IPS-15b (cell line): ENCODE results near the gene STK26.
A peak's percentile ranks its signal among the peaks of the same experiment; 100 is the strongest.
"Not testable (repeated sequence)": the region's sequence is repeated elsewhere in the genome, so short reads cannot be mapped to it uniquely, and the experiment has no call there.

Experiments
- H3K27me3 ChIP-seq: one replicate; pipeline ENCODE4 v1.6.1; 2013; ENCODE audit warnings: low read length; ENCODE audit not compliant: control insufficient read depth, insufficient read depth
- H3K36me3 ChIP-seq: one replicate; pipeline ENCODE4 v1.6.1; 2013; ENCODE audit warnings: low read length; ENCODE audit not compliant: control insufficient read depth, insufficient read depth
- H3K4me1 ChIP-seq: one replicate; pipeline ENCODE4 v1.6.1; 2013; ENCODE audit warnings: mild to moderate bottlenecking, low read length; ENCODE audit not compliant: control insufficient read depth, insufficient read depth
- H3K4me3 ChIP-seq: one replicate; pipeline ENCODE4 v1.5.1; 2013; ENCODE audit warnings: low read depth, low read length
- H3K9ac ChIP-seq: one replicate; pipeline ENCODE4 v1.6.1; 2013; ENCODE audit warnings: low read depth, mild to moderate bottlenecking, low read length
- H3K9me3 ChIP-seq: one replicate; pipeline ENCODE4 v1.6.1; 2013; ENCODE audit warnings: mild to moderate bottlenecking, low read length; ENCODE audit not compliant: control insufficient read depth, insufficient read depth

STK26 gene

DNA sequence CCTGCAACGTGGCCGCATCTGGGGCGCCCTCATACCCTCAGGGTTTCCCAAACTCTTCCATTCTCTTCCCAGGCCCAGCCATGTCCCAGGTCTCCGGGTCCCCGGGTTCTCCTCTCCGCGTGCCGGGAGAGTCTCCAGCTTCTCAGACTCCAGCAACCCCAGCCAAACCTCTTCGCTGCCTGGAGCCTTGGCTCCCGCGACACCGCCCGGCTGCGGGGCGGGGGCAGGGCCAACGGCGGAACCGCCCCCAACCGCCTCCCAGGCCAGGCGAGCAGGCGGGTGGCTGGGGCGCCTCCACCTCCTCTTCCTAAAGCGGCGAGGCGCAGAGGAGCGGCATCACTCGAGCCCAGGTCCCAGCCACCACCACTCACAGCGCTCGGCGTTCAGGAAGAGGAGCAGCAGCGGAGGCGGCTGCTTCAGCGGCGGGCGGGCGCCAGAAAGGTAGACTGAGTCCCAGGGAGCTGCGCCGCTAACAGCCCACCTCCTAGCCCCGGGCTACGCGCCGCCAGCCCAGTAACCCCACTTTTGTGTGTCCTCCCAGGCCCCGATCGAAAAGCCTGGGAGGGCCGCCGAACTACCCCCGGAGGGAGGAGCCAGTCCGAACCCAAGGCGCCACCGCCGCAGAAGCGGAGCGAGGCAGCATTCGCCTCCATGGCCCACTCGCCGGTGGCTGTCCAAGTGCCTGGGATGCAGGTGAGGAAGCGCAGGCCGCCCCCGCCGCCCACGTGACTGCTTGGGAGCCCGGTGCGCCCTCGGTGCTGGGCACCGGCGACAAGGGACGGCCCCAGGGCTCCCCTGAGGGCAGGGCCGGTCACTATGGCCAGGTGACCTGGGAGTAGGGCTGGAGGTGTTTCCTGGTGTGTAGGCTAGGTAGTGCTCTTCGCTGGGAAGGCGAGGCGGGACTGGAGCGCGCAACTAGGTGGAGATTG, at the start of gene STK26:
TSS of gene STK26 (plus strand) at position 336 of the 929 bp plus-strand sequence. CDS start at position 652, 316 bp downstream.
- Histone ChIP-seq H3K4me3 (peak within 1 kb of the TSS; percentile 95), H3K4me1 (peaks cover 15% of the 10 kb centered on the region), H3K9me3 (no peaks in the 10 kb centered on the region)

DNA sequence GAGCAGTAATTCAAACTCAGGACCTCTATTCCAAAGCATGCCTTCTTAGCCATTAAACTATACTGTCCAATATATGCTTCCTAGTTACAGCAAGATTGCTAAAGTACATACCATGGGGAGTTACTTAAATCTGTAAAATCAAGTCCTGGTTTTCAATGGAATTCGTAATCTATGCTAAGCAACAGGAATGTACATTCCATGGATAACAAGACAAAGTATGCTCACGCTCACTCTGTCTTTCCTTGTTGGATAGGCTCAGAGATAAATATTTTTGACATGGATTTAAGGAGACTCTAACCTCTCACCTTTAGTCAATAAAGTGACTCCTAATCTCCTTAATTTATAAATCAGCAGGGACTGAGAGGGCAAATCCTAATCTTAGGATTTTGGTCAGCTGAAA, 47.3 kb upstream of the STK26 start:
- no peaks in the 10 kb centered on the region for H3K36me3 ChIP-seq
- H3K4me1 ChIP-seq, result peaks cover 11% of the 10 kb centered on the region
- H3K9ac ChIP-seq, result no peak overlapping the region
- H3K4me3 ChIP-seq, result no peak overlapping the region
- H3K9me3 ChIP-seq, result no peaks in the 10 kb centered on the region
- H3K27me3 ChIP-seq, result no peaks in the 10 kb centered on the region

More for the DNA sequence above, at the start of gene STK26:
- no peaks in the 10 kb centered on the region for H3K36me3 ChIP-seq
- H3K27me3 ChIP-seq, result peaks cover 12% of the 10 kb centered on the region
- H3K9ac ChIP-seq, result peak within 1 kb of the TSS; percentile 89

DNA sequence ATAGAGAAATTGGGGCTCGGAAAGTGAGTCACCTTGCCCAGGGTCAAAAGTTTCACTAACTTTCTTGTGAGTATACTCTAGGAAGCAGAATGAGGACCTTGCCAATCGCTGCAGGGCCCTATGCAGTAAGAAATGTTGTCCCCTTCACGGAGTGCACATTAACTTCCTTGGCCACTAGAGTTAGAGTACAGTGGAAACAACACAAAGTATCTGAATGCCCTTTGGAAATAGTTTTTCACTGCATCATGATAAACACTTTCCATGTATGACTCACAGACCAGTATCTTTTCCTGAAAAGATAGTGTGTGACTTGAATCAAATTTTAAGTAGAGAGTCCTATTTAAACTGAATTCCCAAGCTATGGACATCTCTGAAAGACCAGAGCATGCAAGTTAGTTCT, 45.5 kb upstream of the STK26 start:
- Histone ChIP-seq H3K27me3 (no peaks in the 10 kb centered on the region), H3K36me3 (no peaks in the 10 kb centered on the region), H3K4me3 (no peak overlapping the region), H3K9ac (no peak overlapping the region), H3K4me1 (peaks cover 15% of the 10 kb centered on the region), H3K9me3 (no peaks in the 10 kb centered on the region)

DNA sequence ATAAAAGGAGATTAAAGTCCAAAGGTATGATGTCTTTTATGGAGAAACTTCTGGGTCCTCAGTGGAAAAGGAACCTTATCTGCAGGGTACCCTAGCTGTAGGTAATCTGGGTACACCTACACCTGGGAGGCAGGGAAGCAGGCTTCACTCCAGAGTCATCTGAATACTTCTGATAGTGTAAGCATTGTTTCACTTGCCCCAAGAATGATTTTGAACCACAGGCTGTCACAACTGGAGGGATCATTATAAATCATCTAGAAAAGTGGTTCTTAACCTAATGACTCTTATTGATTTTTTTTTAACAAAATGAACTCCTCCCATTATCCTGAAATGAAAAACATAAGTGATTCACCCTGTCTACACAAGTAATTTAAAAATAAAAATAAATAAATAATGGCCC, 44.0 kb upstream of the STK26 start:
- Histone ChIP-seq H3K36me3 (no peaks in the 10 kb centered on the region), H3K4me3 (no peak overlapping the region), H3K4me1 (peaks cover 15% of the 10 kb centered on the region), H3K9me3 (no peaks in the 10 kb centered on the region), H3K27me3 (no peaks in the 10 kb centered on the region), H3K9ac (no peak overlapping the region)

DNA sequence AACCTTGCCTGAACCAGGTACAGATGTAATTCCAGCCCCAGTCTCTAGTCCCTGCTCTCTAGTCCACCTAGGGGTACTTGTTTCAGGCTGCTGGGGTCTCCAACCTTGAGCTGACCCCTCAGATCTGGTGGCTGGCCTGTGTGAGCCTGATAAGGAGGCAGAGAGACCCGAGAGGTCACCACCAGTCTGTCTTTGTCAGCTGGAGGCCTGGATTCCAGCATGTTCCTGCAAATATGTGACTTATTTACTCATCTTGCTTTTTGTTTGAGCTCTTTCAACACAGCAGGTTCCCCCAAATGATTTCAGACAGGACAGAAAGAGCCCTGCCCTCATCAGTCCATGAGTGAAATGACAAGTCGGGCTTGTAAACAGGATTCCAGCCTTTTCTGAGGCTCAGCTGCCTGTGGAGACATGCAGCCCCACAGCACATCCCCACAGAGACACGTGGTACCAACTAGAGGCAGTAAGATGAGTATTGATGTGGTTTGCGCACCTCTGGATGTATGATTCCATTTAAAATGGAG, 37.5 kb upstream of the STK26 start:
- H3K9me3 ChIP-seq, result no peaks in the 10 kb centered on the region
- H3K9ac ChIP-seq, result no peak overlapping the region
- H3K4me1 ChIP-seq, result peaks cover 9% of the 10 kb centered on the region
- H3K4me3 ChIP-seq, result no peak overlapping the region
- H3K27me3 ChIP-seq, result no peaks in the 10 kb centered on the region
- H3K36me3 ChIP-seq, result no peaks in the 10 kb centered on the region

DNA sequence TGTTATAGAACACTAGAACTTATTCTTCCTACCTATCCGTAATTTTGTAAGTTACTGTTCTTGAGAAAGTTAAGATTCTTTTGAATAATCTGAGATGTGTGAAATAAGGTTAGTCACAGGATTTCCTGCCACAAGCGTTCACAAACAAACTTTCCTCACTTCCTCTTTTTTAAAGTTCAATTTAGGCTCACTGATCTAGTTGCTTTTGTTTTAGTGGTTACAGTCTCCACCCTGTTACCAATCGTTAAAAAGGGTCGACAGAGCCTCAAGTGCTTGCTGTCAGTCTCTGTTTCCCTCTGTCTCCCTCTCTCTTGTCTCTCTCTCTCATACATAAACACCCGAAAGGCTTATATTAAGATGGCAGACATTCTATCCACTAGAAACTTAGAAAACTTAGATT, 35.9 kb upstream of the STK26 start:
- H3K9ac ChIP-seq, result no peak overlapping the region
- no peaks in the 10 kb centered on the region for H3K27me3 ChIP-seq
- no peaks in the 10 kb centered on the region for H3K36me3 ChIP-seq
- no peak overlapping the region for H3K4me3 ChIP-seq
- H3K4me1 ChIP-seq, result peaks cover 3% of the 10 kb centered on the region
- no peaks in the 10 kb centered on the region for H3K9me3 ChIP-seq

DNA sequence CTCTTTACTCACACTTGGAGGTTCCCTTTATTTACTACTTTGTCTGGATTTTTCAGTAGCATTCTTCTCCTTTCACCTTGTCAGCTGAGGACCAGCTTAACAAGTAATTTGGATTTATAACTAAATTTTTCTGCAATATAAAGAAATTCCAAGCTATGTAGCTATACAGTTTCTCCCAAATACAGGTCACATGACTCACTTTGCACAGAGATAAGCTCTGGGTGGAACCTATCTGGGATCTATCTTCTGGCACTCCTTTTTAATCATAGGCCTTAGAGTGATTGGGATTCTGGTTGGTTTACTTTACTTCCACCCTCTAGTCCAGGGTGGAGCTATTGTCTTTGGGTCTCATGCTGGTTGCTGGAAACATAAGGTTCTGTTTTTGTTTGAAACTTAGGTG, 34.9 kb upstream of the STK26 start:
- Histone ChIP-seq H3K27me3 (no peaks in the 10 kb centered on the region), H3K4me1 (peaks cover 3% of the 10 kb centered on the region), H3K9me3 (no peaks in the 10 kb centered on the region), H3K9ac (no peak overlapping the region), H3K36me3 (no peaks in the 10 kb centered on the region), H3K4me3 (no peak overlapping the region)

DNA sequence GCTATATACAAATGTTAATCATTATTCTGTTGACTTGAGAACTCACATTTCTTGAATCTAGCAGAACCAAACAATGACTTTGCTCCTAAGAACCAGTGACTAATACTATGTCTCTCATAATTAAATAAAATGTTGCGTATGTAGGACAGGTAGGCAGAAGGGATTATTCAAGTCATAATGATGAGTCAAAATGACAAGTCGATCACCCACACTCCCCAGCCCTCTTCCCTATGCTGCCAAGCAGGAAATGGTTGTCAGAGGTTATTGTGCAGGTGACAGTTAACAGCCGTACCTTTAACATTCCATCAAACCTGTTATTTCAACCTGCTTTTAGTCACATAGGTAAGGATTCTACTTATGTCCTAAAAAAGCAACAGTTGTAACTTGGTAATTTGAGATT, 22.0 kb upstream of the STK26 start:
- Histone ChIP-seq H3K9ac (no peak overlapping the region), H3K36me3 (no peaks in the 10 kb centered on the region), H3K4me3 (no peak overlapping the region), H3K4me1 (no peaks in the 10 kb centered on the region), H3K9me3 (no peaks in the 10 kb centered on the region), H3K27me3 (no peaks in the 10 kb centered on the region)

DNA sequence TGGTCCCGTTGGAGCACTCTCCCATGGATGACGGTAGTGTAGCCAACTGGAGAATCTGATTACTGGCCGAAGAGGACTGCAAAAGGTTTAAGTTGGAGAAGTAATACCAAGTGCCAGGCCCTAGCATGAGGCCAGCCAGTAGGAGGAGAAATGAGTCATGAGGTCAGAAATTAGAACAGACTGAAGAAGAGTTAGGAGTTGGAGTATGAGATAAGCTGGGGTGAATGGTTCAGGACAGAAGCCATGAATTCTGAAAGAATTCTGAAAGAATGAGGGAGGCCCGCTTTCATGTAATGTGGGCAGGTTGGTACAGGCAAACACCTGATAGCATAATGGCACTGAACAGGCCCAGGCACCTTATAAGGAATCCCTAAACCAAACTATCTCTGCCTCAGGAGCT, 18.4 kb upstream of the STK26 start:
- Histone ChIP-seq H3K9ac (no peak overlapping the region), H3K4me1 (no peaks in the 10 kb centered on the region), H3K36me3 (no peaks in the 10 kb centered on the region), H3K27me3 (no peaks in the 10 kb centered on the region), H3K9me3 (no peaks in the 10 kb centered on the region), H3K4me3 (no peak overlapping the region)

DNA sequence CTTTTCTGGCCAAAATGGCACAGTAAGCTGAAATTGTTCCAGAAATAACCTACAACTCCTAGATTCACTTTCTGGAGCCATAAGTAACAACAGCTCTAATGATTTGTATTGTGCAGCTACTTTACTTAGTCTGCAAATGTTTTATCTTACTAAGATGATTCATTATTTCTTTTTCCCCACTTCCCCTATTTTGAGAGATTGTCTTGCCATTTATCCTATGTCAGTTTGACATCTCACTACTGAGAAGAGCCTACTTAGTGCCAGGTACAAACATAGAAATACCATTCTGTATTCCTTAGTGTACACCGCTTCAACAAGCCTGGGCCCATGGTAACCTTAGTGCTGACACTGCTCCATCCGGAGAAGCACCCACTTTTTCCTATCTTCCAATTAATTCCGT, 13.8 kb upstream of the STK26 start:
- H3K9me3 ChIP-seq, result no peaks in the 10 kb centered on the region
- H3K9ac ChIP-seq, result no peak overlapping the region
- no peak overlapping the region for H3K4me3 ChIP-seq
- H3K27me3 ChIP-seq, result no peaks in the 10 kb centered on the region
- H3K36me3 ChIP-seq, result no peaks in the 10 kb centered on the region
- no peaks in the 10 kb centered on the region for H3K4me1 ChIP-seq

DNA sequence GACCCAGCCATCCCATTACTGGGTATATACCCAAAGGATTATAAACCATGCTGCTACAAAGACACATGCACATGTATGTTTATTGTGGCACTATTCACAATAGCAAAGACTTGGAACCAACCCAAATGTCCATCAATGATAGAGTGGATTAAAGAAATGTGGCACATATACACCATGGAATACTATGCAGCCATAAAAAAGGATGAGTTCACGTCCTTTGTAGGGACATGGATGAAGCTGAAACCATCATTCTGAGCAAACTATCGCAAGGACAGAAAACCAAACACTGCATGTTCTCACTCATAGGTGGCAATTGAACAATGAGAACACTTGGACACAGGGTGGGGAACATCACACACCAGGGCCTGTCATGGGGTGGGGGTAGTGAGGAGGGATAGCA, 12.9 kb upstream of the STK26 start:
- H3K9me3 ChIP-seq, H3K9ac ChIP-seq, H3K4me3 ChIP-seq, H3K4me1 ChIP-seq, H3K36me3 ChIP-seq, H3K27me3 ChIP-seq: not testable (repeated sequence)

DNA sequence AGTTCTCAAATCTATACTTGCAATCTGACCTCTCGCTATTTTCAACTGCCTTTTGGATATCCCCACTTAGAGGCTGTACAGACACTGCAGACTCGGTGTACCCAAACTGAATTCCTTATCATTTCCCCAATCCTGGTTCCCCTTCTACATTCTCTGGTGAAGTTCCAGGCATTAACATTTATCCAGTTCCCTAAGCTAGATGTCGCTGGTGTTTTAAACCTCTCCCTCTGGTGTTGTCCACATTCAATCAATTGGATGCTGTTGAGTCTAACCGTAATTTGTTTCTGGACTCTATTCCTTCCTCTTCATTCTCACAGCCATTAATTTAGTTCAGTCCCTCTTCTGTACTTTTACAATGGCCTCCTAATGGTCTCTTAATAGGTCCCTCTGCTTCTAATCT, 7.2 kb upstream of the STK26 start:
- Histone ChIP-seq H3K27me3 (peaks cover 2% of the 10 kb centered on the region), H3K9ac (no peak overlapping the region), H3K36me3 (no peaks in the 10 kb centered on the region), H3K9me3 (no peaks in the 10 kb centered on the region), H3K4me3 (no peak overlapping the region), H3K4me1 (no peaks in the 10 kb centered on the region)
